Prostate gland (tissue), 2 donors: ENCODE results near the gene CCDC68.

Source experiments
- CTCF ChIP-seq, 4 experiments: fragments of 200-600 bp in 2 of 4; fragments of 450-650 bp in 2 of 4; sonication (generic) in 2 of 4; IDR thresholded peaks; 1 replicate in 3 of 4; 2 replicates in 1 of 4; pipeline ENCODE4 v1.5.1; 2016 to 2019; ENCODE audit warnings: antibody characterized with exemption in 4 of 4, mild to moderate bottlenecking in 2 of 4, moderate library complexity in 2 of 4
- POLR2A ChIP-seq: fragments of 450-650 bp; IDR thresholded peaks from one replicate; pipeline ENCODE4 v1.6.1; 2016; ENCODE audit warnings: antibody characterized with exemption, mild to moderate bottlenecking
- POLR2AphosphoS5 ChIP-seq: sonication (generic); formaldehyde crosslinking; IDR thresholded peaks from one replicate; pipeline ENCODE4 v1.6.1; 2017; ENCODE audit warnings: antibody characterized with exemption

GRCh38 chr18:54919412-54919811 lies 39.8 kb downstream of the CCDC68 start:
- no peak for TF ChIP-seq CTCF (IDR thresholded peaks at IDR 0.05)
- no peak for TF ChIP-seq POLR2A
- no peak for TF ChIP-seq POLR2AphosphoS5
